Vagina (tissue), 2 donors: ENCODE results near the gene ACTN4. TPM values are rescaled to one million over a fixed set of nuclear protein-coding genes. Genes with fewer than 3 reads are reported as not detected.

Source experiments
- DNase-seq, 2 donors: peaks; one replicate each; pipeline ENCODE4 v3.0.0-alpha.2; 2017; ENCODE audit errors: extremely low spot score in 2 of 2
- H3K27ac ChIP-seq: fragments of 200-600 bp; sonication (generic); one replicate; pipeline ENCODE4 v1.5.1; 2019
- H3K27me3 ChIP-seq: fragments of 200-600 bp; sonication (generic); one replicate; pipeline ENCODE4 v1.5.1; 2019
- H3K36me3 ChIP-seq, 2 donors: fragments of 200-600 bp; sonication (generic); one replicate each; pipeline ENCODE4 v1.5.1; 2017 to 2019
- H3K4me1 ChIP-seq: fragments of 200-600 bp; sonication (generic); one replicate; pipeline ENCODE4 v1.5.1; 2019
- H3K4me3 ChIP-seq, 2 donors: fragments of 200-600 bp; sonication (generic); 1 replicate in 1 of 2; 2 replicates in 1 of 2; pipeline ENCODE4 v1.5.1; 2016 to 2019
- H3K9me3 ChIP-seq: fragments of 200-600 bp; sonication (generic); one replicate; pipeline ENCODE4 v1.5.1; 2019
- POLR2A ChIP-seq, 2 donors: fragments of 450-650 bp; IDR thresholded peaks; one replicate each; pipeline ENCODE4 v1.6.1; 2017; ENCODE audit warnings: antibody characterized with exemption in 2 of 2, mild to moderate bottlenecking in 2 of 2, moderate library complexity in 2 of 2
- POLR2AphosphoS5 ChIP-seq, 2 donors: sonication (generic); formaldehyde crosslinking; IDR thresholded peaks; one replicate each; pipeline ENCODE4 v1.9.0; 2017; ENCODE audit warnings: antibody characterized with exemption in 2 of 2, mild to moderate bottlenecking in 2 of 2, low read depth in 1 of 2; ENCODE audit not compliant: insufficient read depth in 1 of 2
- intact Hi-C: fragments of 100-400 bp; cut with DNase I; formaldehyde crosslinking; loops from one replicate; pipeline ENCODE4 v1.15.1; 2023
- total RNA-seq: library from RNA; depleted of rRNA; stranded (reverse); fragments of >200 nt; gene quantifications from one replicate; pipeline ENCODE4 v1.2.3, GENCODE V29; 2016
- TF ChIP-seq, protein P1 (sequence below), 3 experiments: fragments of 450-650 bp in 2 of 3; fragments of 200-600 bp in 1 of 3; sonication (generic) in 1 of 3; IDR thresholded peaks; one replicate each; pipeline ENCODE4 v1.5.1; 2017 to 2019; ENCODE audit warnings: antibody characterized with exemption in 3 of 3, mild to moderate bottlenecking in 2 of 3, moderate library complexity in 2 of 3

Gene ACTN4
- total RNA-seq, 1 donor from 2014 or later = 513 TPM

DNA sequence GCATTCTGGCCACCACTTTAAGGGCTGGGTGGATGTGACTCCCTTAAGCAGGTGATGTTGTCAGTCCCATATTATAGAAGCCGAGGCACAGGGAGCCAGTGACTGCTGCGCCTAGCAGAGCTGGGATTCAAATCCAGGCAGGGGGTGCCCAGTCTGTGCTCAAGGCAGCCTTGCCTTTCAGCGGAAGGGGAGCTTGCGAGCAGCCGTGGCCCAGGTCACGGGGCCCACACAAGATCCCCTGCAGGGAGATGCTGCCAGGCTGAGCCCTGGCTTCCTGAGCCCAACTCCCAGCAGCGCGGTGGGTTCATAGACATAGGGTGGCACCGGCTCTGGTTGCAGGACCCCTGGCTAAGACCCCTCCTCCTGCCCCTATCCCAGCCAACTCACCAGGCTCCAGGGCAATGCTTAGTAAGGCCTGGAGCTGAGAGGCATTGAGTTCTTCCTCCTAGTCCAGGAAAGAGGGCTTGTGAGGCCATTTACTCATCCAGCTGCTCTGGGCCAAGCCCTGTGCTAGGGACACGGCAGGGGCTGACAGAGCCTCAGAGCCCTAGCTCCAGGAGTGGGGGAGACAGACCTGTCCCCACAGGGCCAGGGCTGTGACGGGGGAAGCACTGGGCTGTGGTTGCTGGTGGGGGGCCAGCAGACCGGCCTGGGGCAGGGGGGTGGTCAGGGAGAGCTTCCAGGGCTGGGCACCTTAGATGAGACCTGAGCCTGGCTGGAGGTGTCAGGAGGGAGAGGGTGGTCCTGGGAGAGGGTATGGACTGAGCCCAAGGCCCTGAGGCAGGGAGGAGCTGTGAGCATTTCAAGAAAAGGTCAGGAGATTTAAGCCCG, 87.2 kb downstream of the ACTN4 start:
- Histone ChIP-seq H3K27ac (peak overlapping the region; percentile 69), H3K27me3 (no peaks in the 10 kb centered on the region), H3K4me3 (no peak overlapping the region), H3K4me1 (peaks cover 38% of the 10 kb centered on the region), H3K9me3 (no peaks in the 10 kb centered on the region), H3K36me3 (peaks cover 0 to 12% of the 10 kb centered on the region in 2 donors)
- TF ChIP-seq POLR2AphosphoS5 (IDR thresholded peaks at IDR 0.05; ENCODE audit: insufficient read depth in 1 of 2, low read depth in 1 of 2) = peak in 1 of 2 donors; percentile 36
- no peak for TF ChIP-seq POLR2A (IDR thresholded peaks at IDR 0.05)
- TF ChIP-seq, protein P1, sequence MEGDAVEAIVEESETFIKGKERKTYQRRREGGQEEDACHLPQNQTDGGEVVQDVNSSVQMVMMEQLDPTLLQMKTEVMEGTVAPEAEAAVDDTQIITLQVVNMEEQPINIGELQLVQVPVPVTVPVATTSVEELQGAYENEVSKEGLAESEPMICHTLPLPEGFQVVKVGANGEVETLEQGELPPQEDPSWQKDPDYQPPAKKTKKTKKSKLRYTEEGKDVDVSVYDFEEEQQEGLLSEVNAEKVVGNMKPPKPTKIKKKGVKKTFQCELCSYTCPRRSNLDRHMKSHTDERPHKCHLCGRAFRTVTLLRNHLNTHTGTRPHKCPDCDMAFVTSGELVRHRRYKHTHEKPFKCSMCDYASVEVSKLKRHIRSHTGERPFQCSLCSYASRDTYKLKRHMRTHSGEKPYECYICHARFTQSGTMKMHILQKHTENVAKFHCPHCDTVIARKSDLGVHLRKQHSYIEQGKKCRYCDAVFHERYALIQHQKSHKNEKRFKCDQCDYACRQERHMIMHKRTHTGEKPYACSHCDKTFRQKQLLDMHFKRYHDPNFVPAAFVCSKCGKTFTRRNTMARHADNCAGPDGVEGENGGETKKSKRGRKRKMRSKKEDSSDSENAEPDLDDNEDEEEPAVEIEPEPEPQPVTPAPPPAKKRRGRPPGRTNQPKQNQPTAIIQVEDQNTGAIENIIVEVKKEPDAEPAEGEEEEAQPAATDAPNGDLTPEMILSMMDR (IDR thresholded peaks at IDR 0.05) = no peak
- DNase-seq = no peak
- intact Hi-C loops = no loop called here

DNA sequence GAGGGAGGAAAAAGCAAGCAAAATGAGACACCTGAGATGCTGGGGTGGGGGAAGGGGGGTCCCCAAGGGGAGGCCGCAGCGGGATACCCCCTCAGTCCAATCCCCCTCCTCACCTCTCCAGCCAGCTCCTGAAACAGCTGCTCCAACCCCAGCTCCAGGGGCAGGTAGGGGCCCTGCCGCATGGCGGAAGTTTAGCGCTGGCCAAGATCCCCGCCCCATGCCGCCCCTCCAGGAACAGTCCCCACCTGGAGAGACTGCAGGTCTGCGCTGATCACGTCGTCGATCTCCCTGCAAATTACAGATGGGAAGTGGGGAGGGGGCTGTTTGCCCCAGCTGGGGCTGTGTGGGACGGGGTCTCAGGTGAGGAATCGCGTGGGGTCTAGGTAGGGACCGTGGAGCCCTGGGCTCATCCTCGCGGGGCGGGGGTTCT, 87.8 kb downstream of the ACTN4 start:
- peak overlapping the region in 1 of 2 donors; percentile 4 for H3K4me3 ChIP-seq
- peak overlapping the region; percentile 69 for H3K27ac ChIP-seq
- H3K36me3 ChIP-seq = peaks cover 0 to 7% of the 10 kb centered on the region in 2 donors
- H3K4me1 ChIP-seq = peaks cover 44% of the 10 kb centered on the region
- TF ChIP-seq POLR2AphosphoS5 (IDR thresholded peaks at IDR 0.05; ENCODE audit: insufficient read depth in 1 of 2, low read depth in 1 of 2) = no peak
- TF ChIP-seq, protein P1 (IDR thresholded peaks at IDR 0.05) = no peak
- no peak for TF ChIP-seq POLR2A (IDR thresholded peaks at IDR 0.05)
- DNase-seq = no peak
- H3K9me3 ChIP-seq = no peaks in the 10 kb centered on the region
- no peaks in the 10 kb centered on the region for H3K27me3 ChIP-seq
- intact Hi-C loops = no loop called here

DNA sequence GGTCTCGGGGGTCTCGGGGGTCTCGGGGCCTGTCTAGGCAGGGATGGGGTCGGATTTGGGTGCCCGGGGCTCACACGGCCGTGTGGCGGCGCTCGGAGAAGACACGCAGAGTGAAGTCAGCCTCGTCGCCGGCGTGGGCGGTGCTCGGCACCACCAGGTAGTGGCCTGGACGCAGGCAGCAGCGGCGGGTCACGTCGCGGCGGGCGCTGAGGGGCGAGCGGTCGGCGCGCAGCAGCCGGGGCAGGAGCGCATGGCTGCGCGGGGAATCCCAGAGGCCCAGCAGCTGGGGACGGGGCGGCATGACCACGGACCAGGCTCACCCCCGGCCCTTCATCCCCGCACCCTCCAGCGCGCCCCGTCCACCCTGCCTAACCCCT, 88.6 kb downstream of the ACTN4 start:
- peak overlapping the region; percentile 53 for H3K27ac ChIP-seq
- TF ChIP-seq, protein P1 (IDR thresholded peaks at IDR 0.05) = no peak
- TF ChIP-seq POLR2A (IDR thresholded peaks at IDR 0.05) (no peak), POLR2AphosphoS5 (IDR thresholded peaks at IDR 0.05; ENCODE audit: insufficient read depth in 1 of 2, low read depth in 1 of 2) (no peak)
- intact Hi-C loops = no loop called here
- DNase-seq = no peak
- peak overlapping the region; percentile 43 to 47 for H3K4me3 ChIP-seq
- no peaks in the 10 kb centered on the region for H3K9me3 ChIP-seq
- no peaks in the 10 kb centered on the region for H3K36me3 ChIP-seq
- H3K4me1 ChIP-seq = peaks cover 44% of the 10 kb centered on the region
- H3K27me3 ChIP-seq = no peaks in the 10 kb centered on the region

DNA sequence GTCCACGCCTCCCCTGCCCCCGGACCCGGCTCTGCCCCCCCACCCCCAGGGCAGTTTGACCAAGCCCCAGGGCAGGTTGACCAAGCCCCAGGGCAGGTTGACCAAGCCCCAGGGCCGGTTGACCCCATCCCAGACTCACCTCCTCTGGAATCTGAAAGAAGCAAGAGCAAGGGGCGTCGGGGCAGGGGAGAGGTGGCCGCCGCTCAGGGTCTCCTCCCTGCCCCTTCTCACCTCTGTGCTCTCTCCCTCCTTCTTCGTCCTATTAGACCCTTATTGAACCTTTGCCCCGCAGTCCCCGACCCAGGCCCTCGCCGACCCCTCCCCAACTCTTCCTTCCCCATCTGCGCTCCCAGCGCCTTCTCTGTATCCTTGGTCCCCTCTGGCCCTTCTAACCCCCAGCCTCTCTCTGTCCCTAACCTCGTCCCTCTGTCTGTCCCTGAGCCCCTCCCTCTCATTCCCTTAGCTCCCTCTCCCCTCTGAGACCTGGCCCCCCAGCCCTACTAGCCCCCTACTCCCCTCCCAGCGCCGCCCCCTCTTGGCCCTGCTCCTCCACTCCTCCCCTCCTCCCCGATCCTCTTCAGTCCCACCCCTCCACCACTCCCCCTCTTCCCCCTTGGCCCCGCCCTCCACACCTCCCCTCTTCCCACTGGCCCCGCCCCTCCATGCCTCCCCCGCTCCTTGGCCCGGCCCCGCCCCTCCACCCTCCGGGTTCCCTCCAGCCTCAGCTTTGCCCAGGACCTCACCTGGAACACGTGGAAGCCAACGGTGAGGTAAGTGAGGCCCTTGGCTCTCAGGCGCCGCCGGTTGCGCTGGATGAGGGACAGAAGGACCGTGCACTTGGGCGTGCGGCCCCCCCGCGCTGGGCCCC, 89.2 kb downstream of the ACTN4 start:
- intact Hi-C loops = no loop called here
- Histone ChIP-seq H3K36me3 (no peaks in the 10 kb centered on the region), H3K9me3 (no peaks in the 10 kb centered on the region), H3K27me3 (no peaks in the 10 kb centered on the region), H3K4me3 (peak overlapping the region; percentile 43 to 47), H3K4me1 (peaks cover 44% of the 10 kb centered on the region), H3K27ac (peak overlapping the region; percentile 53)
- TF ChIP-seq, protein P1 (IDR thresholded peaks at IDR 0.05) = no peak
- TF ChIP-seq POLR2AphosphoS5 (IDR thresholded peaks at IDR 0.05; ENCODE audit: insufficient read depth in 1 of 2, low read depth in 1 of 2) (no peak), POLR2A (IDR thresholded peaks at IDR 0.05) (no peak)
- peak in 1 of 2 donors; percentile 86 for DNase-seq
